GM19468 (cell line): Measurements from ENCODE around the gene LMLN.
A peak's percentile ranks its signal among the peaks of the same experiment; 100 is the strongest.
"Not testable (repeated sequence)": the region's sequence is repeated elsewhere in the genome, so short reads cannot be mapped to it uniquely, and the experiment has no call there.

Source experiments
- ATAC-seq: cut with Tn5 transposase; IDR thresholded peaks from one replicate; pipeline ENCODE4 v1.9.1; 2021; ENCODE audit warnings: mild to moderate bottlenecking, moderate library complexity, moderate number of reproducible peaks; ENCODE audit not compliant: unreplicated experiment; ENCODE audit errors: extremely low read depth

Gene LMLN, protein sequence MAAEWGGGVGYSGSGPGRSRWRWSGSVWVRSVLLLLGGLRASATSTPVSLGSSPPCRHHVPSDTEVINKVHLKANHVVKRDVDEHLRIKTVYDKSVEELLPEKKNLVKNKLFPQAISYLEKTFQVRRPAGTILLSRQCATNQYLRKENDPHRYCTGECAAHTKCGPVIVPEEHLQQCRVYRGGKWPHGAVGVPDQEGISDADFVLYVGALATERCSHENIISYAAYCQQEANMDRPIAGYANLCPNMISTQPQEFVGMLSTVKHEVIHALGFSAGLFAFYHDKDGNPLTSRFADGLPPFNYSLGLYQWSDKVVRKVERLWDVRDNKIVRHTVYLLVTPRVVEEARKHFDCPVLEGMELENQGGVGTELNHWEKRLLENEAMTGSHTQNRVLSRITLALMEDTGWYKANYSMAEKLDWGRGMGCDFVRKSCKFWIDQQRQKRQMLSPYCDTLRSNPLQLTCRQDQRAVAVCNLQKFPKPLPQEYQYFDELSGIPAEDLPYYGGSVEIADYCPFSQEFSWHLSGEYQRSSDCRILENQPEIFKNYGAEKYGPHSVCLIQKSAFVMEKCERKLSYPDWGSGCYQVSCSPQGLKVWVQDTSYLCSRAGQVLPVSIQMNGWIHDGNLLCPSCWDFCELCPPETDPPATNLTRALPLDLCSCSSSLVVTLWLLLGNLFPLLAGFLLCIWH

DNA sequence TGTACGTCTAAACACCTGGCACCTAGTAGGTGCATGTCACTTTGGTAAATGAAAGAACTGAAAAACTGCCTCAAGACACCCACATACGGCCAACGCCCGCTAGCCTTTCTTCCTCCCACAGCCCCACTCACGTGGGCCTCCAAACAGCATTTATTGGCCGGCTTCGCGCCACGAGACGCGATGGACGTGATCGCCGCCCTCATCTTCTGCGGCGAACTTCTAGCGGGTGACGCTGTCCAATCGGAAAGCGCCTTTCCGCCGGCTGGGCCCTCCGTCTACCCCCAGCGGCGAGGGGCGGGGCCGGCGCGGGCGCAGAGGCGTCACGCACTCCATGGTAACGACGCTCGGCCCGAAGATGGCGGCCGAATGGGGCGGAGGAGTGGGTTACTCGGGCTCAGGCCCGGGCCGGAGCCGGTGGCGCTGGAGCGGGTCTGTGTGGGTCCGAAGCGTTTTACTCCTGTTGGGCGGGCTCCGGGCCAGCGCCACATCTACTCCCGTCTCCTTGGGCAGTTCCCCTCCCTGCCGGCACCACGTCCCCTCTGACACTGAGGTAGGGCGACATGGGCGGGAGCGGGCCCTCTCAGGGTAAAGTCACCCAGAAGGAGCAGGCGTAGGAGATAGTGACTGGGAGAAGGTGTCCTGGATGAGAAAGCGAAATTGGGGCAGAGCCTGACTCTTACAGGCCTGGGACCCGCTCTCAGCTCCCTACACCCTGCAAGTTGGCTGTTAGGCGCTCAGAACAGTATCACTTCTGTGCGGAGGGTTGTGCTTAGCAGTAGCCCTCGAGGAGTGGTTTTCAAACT lies at the start of gene LMLN:
Gene LMLN (plus strand): TSS at position 327 of the 803 bp plus-strand sequence. CDS start 29 bp downstream, at position 356.
- ATAC-seq, result peak; percentile 94

DNA sequence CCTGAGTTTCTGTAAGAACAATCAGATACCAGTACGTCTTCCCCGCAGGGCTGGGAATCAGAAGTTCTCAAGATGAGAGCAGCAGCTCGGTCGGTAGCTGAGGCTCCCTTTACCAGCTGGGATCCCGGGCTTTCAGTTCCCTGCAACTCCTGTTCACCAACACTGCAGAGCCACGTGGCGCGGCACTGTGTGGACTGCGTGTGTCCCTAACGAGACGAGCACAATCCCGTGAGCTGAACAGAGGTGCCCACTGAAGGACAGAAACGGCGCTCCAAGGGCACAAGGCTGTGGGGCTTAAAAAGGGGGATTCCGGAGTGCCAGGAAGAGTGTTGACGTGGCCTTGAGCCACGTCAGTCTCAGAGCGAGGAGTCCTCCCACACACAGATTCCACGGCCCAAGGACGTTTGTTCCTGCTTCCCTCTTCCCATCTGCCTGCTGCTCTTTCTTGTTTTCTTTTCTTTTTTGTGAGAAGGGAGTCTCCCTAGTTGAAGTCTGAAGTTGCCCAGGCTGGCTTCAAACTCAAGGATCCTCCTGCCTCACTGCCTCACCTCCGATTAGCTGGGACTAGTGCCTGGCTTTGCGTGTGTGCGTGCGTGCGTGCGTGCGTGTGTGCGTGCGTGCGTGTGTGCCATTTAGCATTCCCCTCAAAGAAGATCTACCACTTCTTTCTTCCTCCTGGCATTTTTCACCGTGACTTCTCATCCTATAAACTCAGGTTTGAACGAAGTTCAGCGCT lies 47.1 kb upstream of the LMLN start:
- no peak for ATAC-seq

- no peak for ATAC-seq
Observed at GRCh38 chr3:197913641-197914380, 46.2 kb upstream of the LMLN start.

GRCh38 chr3:197921429-197922275 lies 38.4 kb upstream of the LMLN start:
- ATAC-seq, result not testable (repeated sequence)

DNA sequence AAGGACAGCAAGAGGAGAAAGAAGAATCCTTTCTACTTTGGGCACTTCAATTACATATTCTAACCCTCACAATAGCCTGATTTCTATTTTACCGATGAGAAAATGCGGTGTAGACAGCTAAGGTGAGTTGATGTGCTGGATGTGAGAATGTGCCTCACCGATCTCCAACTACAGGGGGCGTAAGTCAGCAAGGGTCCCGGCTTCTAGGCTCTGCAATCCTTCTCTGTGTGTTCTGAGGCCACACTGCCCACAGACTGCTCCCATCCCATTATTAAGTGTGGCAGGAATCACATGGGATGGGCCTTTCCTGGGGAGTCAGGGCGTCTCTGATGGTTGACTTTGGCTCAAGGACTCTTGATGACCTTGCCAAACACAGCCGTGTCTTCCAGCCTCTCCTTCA lies 33.6 kb upstream of the LMLN start:
- no peak for ATAC-seq

DNA sequence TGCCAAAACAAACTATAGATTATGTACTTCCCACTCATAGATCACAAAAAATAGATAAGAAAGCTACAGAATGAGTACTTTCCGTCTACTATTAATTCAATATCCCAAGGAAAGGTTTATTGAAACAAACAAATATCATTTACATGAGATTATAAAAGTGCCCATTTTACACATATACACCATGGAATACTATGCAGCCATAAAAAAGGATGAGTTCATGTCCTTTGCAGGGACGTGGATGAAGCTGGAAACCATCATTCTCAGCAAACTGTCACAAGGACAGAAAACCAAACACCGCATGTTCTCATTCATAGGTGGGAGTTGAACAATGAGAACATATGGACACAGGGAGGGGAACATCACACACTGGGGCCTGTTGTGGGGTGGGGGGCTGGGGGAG lies 32.4 kb upstream of the LMLN start:
- not testable (repeated sequence) for ATAC-seq

- no peak for ATAC-seq
Observed at GRCh38 chr3:197936819-197937384, 23.1 kb upstream of the LMLN start.

- no peak for ATAC-seq
Observed at GRCh38 chr3:197940745-197941384, 19.2 kb upstream of the LMLN start.

DNA sequence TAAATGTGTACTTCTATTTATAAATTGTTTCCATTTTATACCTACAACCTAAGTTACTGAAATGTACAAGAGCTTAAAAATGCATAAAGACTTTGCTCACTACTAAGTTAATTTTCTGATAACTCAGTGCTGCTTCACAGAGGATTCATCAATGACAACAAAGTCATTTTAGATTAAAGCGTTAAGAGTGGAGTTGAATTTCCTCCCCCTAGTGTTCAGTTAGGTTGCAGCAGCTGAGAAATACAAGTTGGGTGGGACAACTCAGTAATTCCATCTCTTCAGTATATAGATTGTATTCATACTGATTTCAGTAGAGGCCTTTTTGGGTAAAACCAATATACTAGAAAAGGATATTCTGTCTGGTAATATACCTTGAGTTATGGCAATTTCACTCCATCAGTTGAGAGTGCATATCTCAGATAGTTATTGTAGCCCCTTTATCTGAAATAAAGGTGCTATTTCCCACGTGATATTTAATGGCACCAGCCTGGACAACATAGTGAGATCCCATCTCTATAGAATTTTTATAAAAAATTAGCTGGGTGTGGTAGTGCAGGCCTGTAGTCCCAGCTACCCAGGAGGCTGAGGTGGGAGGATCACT lies 17.0 kb upstream of the LMLN start:
- ATAC-seq, result no peak

- no peak for ATAC-seq
Observed at GRCh38 chr3:197949191-197949777, 10.7 kb upstream of the LMLN start.

DNA sequence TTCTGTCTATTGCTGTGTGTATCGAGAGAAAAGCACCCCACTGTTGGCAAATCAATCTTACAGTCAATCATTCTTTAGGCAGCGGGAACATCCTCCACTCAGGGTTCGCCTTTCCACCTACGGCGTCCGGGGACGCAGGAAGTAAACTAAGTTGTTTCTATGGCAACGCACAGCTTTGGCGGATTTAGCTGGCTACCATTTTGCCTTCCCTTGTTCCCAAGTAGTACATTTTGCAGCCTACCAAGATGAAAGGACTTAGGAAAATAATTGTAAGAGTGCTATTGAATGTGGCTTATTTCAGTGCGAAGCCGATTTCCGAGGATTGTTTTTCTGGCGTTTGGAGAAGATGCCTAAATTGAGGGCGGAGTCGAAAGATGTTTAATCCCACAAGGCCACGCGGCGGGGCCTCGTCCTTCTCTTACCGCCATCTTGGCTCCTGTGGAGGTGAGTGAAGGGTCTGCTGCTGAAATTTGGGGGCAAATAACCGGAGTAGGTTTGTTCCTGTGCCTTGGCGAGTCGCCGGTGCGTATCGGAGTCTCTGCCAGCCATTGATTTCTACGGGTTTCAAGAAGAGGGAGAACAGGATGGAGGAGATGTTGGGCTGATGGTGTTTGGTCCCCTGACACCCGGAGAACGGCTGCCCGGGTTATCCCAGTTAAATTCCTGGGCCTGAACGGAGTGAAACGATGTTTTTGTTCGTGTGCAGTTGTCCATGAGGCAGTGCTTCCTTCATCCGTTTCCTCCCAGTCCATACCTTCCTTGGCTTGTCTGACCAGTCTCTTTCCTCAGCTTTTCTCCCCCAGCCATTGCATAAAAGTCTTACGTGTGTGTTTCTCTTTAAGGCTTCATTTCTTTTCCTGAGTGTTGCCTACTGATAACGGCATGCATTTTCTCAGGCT lies 10.0 kb upstream of the LMLN start, which contains the start of gene RPL35A:
Gene RPL35A (plus strand): TSS at position 413 of the 899 bp plus-strand sequence. CDS start 778 bp downstream, outside the sequence.
- peak; percentile 40 for ATAC-seq

GRCh38 chr3:197950677-197951061 lies 9.3 kb upstream of the LMLN start:
- no peak for ATAC-seq

DNA sequence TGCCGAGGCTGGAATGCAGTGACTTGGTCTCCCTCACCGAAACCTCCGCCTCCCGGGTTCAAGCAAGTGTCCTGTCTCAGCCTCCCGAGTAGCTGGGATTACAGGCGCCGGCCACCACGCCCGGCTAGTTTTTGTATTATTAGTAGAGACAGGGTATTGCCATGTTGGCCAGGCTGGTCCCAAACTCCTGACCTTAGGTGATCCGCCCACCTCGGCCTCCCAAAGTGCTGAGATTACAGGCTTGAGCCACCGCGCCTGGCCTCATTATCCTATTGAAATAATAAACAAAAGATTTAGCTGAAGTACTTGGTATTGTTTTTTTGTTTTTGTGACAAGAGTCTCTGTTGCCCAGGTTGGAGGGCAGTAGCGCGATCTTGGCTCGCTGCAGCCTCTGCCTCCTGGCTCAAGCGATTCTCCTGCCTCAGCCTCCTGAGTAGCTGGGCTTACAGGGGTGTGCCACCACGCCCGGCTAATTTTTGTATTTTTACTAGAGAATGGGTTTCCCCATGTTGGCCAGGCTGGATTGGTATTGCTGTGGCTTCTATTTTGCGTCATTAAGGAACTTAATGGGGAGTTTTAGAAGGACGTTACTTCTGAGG lies 8.5 kb upstream of the LMLN start:
- ATAC-seq, result no peak

DNA sequence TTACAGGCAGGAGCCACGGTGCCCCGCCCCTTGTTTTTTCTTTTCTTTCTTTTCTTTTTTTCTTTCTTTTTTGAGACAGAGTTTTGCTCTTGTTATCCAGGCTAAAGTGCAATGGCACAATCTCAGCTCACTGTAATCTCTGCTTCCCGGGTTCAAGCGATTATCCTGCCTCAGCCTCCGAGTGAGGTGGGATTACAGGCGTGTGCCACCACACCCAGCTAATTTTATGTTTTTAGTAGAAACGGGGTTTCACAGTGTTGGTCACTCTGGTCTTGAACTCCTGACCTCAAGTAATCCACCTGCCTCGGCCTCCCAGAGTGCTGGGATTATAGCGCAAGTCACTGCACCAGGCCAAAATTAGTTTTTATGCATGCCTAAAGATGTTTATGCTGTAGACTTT lies 7.6 kb upstream of the LMLN start:
- ATAC-seq, result no peak

DNA sequence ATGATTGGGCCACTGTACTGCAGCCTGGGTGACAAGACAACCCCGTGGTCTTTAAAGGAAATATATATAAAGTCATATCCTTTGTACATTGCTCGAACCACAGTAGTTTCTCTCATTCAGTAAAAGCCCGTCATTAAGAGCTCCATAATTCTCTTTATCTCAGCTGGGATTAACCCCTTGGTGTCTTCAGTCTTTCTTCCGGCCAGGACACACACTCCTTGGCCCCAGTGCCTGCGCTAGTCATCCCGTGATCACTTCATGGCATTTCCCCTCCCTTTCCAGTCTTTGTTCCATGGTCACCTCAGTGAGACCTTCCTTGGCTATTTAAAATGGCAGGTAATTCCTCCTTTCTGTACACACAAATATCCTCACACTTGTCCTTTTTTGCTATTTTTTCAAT lies 6.7 kb upstream of the LMLN start:
- ATAC-seq, result no peak

GRCh38 chr3:197953881-197954280 lies 6.1 kb upstream of the LMLN start:
- no peak for ATAC-seq
